G401 (cell line): ENCODE measurements around the gene ZNF155. TPM values are rescaled to one million over a fixed set of nuclear protein-coding genes. Genes with fewer than 3 reads are reported as not detected.

Experiments
- DNase-seq: peaks from one replicate; pipeline ENCODE4 v3.0.0-alpha.2; 2015; ENCODE audit warnings: low spot score
- in situ Hi-C: cut with HindIII; loops from 2 replicates; pipeline ENCODE4 v1.10.0; 2016; ENCODE audit warnings: low sequenced_read_pairs, mixed read lengths
- total RNA-seq: library from RNA; depleted of rRNA; stranded (reverse); fragments of >200 nt; shearing (Covaris generic); gene quantifications from 2 replicates; pipeline ENCODE4 v1.2.3, GENCODE V29; 2014; rRNA removed

The ZNF155 gene
- total RNA-seq, 1 experiment from 2014 or later, result 5.2 TPM

DNA sequence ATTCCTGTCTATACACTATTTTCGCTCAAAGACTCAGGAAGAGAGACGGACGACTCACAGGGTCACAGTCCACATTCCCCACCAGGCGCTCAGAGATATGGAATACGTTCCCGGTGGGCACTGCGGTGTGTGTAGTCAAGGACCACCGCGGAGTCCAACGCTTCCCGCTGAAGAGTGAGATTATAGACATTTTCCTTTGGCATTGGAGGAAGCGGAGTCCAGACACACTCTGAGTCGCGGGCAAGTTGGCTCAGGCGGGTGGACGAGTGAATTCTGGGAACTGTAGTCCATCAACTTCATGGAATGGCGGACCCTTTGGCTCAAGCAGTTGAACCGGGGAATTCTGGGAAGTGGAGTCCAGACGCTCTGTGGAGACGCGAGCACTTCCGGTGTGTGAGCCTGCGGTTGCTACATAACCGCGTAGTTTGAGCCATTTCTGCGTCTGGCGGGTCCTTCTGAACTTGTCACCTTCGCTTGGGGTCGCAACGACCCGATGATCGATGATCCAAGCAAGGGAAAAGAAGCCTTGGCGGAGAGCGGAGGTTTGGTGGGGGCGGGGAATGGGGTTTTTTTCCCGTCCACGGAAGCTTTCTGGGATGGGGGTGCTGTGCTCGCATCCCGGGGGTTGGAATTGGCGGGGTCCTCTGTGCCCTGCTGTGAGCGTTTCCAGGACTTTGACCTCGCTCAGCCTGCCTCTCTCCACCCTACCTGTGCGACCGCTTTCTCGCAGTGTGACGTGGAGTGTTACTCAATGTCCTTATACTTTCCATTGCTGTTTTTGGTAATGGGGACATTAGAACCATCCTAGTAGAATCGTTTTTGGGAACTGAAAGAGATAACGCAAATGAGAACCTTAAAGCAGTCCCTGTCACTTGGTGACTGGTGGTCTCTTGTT lies 18.8 kb downstream of the ZNF155 start, which contains the start of gene ZNF230:
ZNF230 (plus strand) TSS at position 392 of the 895 bp plus-strand sequence. CDS start 4,122 bp downstream, outside the sequence.
- in situ Hi-C loops, result no loop called here
- DNase-seq, result peak; percentile 99

DNA sequence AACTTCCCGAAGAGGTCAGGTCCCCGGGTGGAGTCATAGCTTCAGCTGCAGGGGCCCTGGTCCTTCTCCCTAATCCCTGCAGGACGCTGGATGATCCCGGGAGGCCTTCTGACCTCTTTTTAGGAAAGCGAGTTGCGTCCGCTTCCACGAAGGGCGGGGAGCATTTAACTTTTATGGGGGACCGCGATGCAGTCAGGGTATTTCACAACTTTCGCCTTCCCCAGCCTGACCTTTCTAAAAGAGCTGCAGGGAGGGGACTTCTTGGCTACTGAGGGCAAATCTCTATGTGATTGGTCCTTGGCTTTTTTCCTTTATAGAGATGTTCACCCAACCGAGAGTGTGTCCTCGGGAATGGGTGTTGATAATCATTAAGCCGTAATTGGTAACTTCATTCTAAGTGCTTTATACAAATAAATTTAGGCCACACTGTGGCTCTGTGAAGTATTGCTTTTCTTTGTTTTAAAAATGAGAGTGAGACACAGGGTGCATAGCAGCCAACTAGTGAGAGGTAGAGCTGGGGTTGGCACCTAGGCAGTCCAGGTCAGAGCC lies 19.5 kb downstream of the ZNF155 start:
- in situ Hi-C loops, result no loop called here
- DNase-seq, result no peak

DNA sequence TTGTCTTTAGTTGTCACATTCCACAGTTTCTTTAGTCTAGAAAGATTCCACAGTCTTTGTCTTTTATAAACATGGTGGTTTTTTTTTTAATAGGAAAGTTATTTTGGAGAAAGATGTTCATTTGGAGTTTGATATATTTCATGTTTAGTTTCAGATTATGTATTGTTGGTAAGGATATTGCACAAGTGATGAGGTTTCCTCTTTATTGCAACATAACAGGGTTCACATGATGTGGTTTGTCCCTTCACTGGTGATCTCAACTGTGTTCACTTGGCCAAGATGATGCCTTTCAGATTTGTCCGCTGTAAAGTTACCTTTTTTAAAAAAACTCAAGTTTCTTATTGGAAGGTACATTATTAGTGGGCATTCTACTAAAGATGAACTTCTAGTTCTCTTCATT lies 22.0 kb downstream of the ZNF155 start:
- in situ Hi-C loops, result no loop called here
- DNase-seq, result no peak

DNA sequence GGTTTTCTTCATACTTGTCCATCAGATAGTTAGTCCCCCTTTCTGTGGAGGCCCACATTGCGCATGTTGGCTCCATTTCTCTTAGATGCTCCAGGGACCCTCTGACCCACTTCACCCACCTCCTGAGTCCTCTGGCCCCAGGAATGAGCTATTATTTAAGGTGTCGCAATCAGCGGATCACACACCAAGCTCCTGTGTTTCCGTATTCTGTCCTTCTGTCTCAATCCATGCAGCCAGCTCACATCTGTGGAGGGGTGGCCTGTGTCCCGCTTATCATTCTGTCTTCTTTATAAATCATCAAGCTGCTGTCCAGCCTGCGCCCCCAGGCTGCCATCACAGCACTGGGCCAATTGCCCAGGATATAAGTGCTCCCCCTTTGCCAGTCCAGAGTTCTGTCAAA lies 23.5 kb downstream of the ZNF155 start:
- no peak for DNase-seq
- in situ Hi-C loops, result no loop called here

DNA sequence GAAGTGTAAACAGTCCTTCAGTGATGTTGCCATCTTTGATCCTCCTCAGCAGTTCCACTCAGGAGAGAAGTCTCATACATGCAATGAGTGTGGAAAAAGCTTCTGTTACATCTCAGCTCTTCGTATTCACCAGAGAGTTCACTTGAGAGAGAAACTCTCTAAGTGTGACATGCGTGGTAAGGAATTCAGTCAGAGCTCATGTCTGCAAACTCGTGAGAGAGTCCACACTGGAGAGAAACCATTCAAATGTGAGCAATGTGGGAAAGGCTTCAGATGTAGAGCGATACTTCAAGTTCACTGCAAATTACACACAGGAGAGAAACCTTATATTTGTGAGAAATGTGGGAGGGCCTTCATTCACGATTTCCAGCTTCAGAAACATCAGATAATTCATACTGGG lies 26.5 kb downstream of the ZNF155 start:
- in situ Hi-C loops, result no loop called here
- DNase-seq, result no peak

DNA sequence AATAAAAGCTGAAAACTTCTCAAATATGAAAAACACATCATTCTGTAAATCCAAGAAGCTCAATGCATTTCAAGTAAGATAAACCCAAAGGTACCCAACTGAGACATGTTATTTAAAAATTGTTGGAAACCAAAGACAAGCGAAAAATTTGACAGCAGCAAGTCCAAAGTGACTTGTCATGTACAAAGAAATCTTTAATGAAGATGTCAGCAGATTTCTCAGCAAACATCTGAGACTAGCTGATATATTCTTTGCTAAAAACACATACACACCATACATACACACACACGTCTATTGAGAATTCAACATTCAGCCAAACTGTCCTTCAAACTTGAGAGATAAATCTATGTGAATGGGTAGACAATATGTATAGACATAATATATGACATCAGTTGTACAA lies 35.5 kb downstream of the ZNF155 start:
- DNase-seq, result no peak
- in situ Hi-C loops, result no loop called here

DNA sequence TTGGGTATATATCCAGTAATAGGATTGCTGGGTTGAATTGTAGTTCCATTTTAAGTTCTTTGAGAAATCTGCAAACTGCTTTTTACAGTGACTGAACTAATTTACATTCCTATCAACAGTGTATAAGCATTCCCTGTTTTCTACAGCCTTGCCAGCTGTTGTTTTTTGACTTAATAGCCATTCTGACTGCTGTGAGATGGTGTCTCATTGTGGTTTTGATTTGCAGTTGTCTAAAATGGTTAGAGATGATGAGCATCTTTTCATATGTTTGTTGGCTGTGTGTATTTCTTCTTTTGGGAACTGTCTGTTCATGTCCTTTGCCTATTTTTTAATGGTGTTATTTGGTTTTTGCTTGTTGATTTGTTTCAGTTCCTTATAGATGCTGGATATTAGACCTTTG lies 37.2 kb downstream of the ZNF155 start:
- DNase-seq, result no peak
- in situ Hi-C loops, result no loop called here

DNA sequence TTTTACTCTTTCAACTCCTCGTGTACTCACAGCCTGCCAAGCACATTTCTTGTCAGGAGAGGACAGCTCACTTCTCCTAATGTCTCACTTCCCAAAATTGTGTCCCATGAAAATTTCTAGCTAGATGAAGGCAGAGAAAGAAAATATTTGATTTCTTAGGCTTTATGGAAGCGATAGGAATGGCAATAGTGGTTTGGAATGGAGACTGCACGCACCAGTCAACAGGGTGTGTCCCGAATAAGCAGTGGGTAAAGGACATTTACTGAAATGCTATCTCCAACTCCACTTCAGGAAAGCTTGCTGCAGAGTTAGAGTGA lies 40.9 kb downstream of the ZNF155 start:
- no peak for DNase-seq
- in situ Hi-C loops, result no loop called here

DNA sequence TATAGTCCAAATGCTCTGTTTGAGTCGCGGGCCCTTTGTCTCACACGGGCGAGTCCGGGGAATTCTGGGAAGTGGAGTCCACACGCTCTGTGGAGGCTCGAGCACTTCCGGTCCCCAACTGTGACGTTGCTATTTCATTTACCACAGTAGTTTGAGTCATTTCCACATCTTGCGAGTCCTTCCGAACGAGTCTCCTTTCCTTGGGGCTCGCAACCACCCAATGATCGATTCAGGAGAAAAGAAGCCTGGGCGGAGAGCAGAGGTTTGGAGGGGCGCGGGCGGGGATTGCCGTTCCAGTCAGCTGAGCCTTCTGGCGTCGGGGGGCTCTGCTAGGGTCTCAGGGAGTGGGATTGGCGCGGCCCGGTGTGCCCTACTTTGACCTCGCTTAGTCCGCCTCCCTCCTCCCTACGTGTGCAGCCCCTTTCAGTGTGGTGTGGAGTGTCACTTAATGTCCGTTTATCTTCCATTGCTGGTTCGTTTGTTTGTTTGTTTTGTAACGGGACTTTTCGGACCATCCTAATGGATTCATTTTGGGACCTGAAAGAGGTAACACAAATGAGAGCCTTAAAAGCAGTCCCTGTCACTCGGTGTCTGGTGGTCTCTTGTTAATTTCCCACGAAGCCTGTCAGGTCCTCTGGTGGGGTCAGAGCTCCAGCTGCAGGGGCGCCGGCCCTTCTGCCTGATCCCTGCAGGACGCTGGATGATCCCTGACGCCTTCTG lies 41.4 kb downstream of the ZNF155 start, which contains the start of gene ZNF222:
ZNF222 (plus strand) TSS at position 163 of the 720 bp plus-strand sequence; CDS start at position 221, 58 bp downstream.
- in situ Hi-C loops, result no loop called here
- DNase-seq, result peak; percentile 93

DNA sequence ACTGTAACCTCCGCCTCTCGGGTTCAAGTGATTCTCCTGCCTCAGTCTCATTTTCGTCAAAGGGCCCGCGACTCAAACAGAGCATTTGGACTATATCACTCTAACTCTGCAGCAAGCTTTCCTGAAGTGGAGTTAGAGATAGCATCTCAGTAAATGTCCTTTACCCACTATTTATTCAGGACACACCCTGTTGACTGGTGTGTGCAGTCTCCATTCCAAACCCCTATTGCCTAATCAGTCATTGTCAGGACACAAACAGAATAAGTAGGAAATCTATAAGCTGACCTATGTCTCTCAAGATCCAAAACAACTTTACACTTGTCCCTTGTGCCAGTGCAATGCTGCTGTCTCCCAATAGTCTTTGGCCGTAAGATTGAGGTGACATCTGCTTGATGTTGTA lies 42.6 kb downstream of the ZNF155 start:
- in situ Hi-C loops, result no loop called here
- DNase-seq, result no peak

DNA sequence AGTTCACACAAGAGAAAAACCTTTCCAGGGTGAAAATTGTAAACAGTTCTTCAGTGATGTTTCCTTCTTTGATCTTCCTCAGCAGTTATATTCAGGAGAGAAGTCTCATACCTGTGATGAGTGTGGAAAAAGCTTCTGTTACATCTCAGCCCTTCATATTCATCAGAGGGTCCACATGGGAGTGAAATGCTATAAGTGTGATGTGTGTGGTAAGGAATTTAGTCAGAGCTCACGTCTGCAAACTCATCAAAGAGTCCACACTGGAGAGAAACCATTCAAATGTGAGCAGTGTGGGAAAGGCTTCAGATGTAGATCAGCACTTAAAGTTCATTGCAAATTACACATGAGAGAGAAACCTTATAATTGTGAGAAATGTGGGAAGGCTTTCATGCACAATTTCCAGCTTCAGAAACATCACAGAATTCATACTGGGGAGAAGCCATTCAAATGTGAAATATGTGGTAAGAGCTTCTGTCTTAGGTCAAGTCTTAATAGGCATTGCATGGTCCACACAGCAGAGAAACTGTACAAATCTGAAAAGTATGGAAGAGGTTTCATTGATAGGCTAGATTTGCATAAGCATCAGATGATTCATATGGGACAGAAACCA lies 48.1 kb downstream of the ZNF155 start:
- no peak for DNase-seq
- in situ Hi-C loops, result no loop called here

DNA sequence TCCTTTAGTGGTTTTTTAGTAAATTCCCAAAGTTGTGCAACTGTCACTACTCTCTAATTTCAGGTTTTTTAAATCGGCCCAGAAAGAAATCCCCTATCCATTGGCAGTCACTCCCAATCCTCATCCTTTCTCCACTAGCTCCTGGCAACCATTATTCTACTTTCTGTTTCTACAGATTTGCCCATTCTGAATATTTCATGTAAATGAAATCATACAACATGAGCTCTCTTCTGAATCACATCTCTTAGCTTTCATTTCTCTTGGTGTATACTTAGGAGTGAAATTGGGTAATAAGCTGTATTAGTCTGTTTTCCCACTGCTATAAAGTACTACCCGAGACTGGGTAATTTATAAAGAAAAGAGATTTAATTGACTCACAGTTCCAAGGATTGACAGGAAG lies 58.2 kb downstream of the ZNF155 start:
- in situ Hi-C loops, result no loop called here
- DNase-seq, result no peak

Other genes with a start within 250 kb of the ZNF155 start
- gene SMG9, start 229.2 kb upstream of the ZNF155 start, total RNA-seq, result 18.3 and 22.3 TPM in 2 replicates
- 4.2 and 5.7 TPM in 2 replicates for gene KCNN4, start 203.2 kb upstream of the ZNF155 start, total RNA-seq
- not detected in 2 replicates for gene LYPD5, start 181.7 kb upstream of the ZNF155 start, total RNA-seq
- 3.8 and 13.4 TPM in 2 replicates for gene ZNF283, start 156.9 kb upstream of the ZNF155 start, total RNA-seq
- gene ZNF404, start 100.2 kb upstream of the ZNF155 start, total RNA-seq, result not detected in 2 replicates
- gene ZNF45, start 48.9 kb upstream of the ZNF155 start, total RNA-seq, result 21.8 and 35.1 TPM in 2 replicates
- gene ZNF221, start 33.0 kb upstream of the ZNF155 start, total RNA-seq, result 0.61 and 1.0 TPM in 2 replicates
- gene ZNF230, start 18.8 kb downstream of the ZNF155 start, total RNA-seq, result 1.4 and 1.9 TPM in 2 replicates
- gene ZNF222, start 41.2 kb downstream of the ZNF155 start, total RNA-seq, result not detected in 2 replicates
- gene ZNF223, start 67.8 kb downstream of the ZNF155 start, total RNA-seq, result 0.18 and 0.37 TPM in 2 replicates
- 0.25 TPM in 1 of 2 replicates, not detected in the other for gene ZNF284, start 88.0 kb downstream of the ZNF155 start, total RNA-seq
- 4.7 and 11.3 TPM in 2 replicates for gene ZNF224, start 110.2 kb downstream of the ZNF155 start, total RNA-seq
- 1.3 and 2.3 TPM in 2 replicates for gene ZNF225, start 129.2 kb downstream of the ZNF155 start, total RNA-seq
- gene ZNF234, start 157.4 kb downstream of the ZNF155 start, total RNA-seq, result 0.03 TPM in 1 of 2 replicates, not detected in the other
- gene ZNF226, start 180.9 kb downstream of the ZNF155 start, total RNA-seq, result 9.1 and 14.4 TPM in 2 replicates
- gene ZNF227, start 228.3 kb downstream of the ZNF155 start, total RNA-seq, result 12.1 and 15.1 TPM in 2 replicates